Measurements from ENCODE around the gene KRT79. TPM values are rescaled to one million over a fixed set of nuclear protein-coding genes. Genes with fewer than 3 reads are reported as not detected.
A peak's percentile ranks its signal among the peaks of the same experiment; 100 is the strongest.

The KRT79 gene
- total RNA-seq, 2 donors from 2014 or later, result 0.19 to 0.26 TPM

DNA sequence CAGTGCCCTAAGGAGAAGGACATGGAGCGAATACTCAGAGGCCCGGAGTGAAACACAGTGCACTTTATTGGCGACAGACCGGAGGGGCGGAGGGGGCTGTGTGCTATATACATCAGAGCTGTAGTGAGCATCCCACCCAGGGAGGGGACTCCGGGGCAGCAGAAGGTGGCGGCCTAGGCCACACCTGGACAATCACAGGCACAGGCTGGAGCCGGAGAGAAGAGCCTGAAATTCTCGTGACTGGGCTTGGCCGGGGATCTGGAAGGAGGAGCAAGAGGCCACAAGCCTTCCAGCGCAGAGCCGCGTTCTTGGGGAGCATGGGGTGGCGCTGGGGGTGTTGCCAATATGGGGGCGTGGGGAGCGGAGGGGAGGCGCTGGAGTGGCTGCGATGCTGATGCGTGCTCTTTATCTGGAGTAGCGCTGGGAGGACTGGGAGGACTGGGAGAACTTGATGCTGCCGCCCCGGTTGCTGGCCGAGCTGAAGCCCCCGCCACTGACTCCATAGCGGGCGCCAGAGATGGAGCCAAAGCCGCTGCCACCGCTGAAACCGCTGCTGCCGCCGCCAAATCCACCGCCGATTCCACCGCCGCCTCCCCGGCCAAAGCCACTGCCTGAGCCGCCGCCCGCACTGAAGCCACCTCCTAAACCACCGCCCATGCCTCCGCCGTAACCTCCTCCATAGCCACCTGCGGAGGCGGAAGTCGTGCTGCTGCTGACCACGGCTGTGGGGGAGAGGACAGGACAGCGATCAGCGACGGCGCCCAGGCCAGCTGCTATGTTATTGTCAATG lies 44.3 kb downstream of the KRT79 start:
- Mint-ChIP-seq H3K27ac (no peak overlapping the region), H3K36me3 (ENCODE audit: insufficient read depth in 2 of 2) (no peaks in the 10 kb centered on the region), H3K4me1 (ENCODE audit: low read depth) (peaks cover 41% of the 10 kb centered on the region), H3K9me3 (no peaks in the 10 kb centered on the region), H3K4me3 (no peak overlapping the region), H3K27me3 (ENCODE audit: low read depth) (peaks cover 30% of the 10 kb centered on the region)
- DNase-seq, result peak in 1 of 2 donors; percentile 5
- ATAC-seq (replicated peaks in 1 of 2), result no peak

DNA sequence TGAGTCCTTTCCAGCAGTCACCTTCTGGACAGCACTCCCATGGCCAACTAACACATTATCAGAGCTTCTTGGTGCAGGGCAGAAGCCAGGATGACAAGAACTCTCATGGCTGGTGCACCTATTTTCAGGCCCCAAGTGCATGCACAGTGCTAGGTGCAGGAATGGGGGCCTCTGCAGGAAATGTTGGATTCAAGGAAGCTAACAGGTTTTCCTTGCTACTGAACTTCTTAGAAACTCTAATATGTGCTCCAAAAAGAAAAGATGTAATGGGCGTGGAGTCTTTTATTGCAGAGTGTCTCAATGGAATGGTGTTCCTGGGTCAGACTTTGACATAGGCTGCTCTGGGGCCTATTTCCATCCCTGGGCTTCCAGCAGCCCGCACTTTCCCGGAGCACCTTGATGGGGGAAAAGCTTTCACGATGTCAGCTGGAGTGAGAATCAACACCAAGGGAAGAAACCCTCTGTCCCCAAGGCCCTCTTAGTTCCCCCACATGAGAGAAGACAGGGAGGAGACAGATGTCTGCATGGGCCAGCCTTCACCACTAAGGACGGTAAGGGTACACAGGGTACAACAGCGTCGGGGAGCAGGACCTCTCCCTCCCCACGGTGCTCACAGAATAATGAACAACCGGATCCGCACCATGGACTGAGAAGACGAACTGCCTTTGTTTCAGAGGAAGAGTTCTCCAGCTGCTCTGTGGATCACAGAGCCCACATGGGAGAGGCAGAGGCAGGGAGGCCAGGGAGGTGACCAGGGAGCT lies 45.1 kb downstream of the KRT79 start:
- no peak overlapping the region for H3K4me3 Mint-ChIP-seq
- no peak for ATAC-seq (replicated peaks in 1 of 2)
- H3K9me3 Mint-ChIP-seq, result no peaks in the 10 kb centered on the region
- H3K36me3 Mint-ChIP-seq (ENCODE audit: insufficient read depth in 2 of 2), result no peaks in the 10 kb centered on the region
- no peak for DNase-seq
- H3K27ac Mint-ChIP-seq, result no peak overlapping the region
- H3K4me1 Mint-ChIP-seq (ENCODE audit: low read depth), result peaks cover 33% of the 10 kb centered on the region
- peaks cover 30% of the 10 kb centered on the region for H3K27me3 Mint-ChIP-seq (ENCODE audit: low read depth)

DNA sequence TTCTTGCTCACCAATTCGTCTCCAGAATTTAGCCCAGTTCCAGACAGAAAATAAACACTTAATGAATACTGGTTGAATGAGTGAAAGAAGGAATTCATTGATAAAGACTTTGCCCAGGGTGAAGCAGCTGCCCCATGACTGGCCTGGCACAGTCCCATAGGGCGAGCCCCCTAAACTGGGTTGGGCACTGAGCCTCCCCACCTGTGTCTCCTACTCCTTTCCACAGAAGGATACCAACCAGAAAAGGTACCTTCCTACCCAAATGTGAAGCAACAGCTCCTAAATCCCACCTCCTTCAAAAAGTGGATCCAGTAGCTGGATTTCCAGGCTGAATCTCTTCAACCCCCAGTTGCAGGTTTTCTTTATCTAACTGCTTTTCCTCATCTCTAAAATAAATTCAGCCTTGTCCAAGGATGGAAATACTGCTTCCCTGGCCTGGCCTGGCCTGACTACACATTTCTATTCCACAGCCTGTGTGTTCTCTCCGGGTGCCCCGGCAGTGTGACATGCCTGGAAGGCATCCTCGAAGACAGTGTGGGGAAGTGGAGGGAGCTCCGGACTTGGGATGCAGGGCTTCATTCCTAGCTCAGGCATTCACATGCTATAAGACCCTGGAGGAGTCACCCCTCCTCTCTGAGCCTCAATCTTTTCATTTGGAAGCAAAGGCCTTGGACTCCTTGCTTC lies 45.8 kb downstream of the KRT79 start:
- H3K4me1 Mint-ChIP-seq (ENCODE audit: low read depth), result peaks cover 26% of the 10 kb centered on the region

DNA sequence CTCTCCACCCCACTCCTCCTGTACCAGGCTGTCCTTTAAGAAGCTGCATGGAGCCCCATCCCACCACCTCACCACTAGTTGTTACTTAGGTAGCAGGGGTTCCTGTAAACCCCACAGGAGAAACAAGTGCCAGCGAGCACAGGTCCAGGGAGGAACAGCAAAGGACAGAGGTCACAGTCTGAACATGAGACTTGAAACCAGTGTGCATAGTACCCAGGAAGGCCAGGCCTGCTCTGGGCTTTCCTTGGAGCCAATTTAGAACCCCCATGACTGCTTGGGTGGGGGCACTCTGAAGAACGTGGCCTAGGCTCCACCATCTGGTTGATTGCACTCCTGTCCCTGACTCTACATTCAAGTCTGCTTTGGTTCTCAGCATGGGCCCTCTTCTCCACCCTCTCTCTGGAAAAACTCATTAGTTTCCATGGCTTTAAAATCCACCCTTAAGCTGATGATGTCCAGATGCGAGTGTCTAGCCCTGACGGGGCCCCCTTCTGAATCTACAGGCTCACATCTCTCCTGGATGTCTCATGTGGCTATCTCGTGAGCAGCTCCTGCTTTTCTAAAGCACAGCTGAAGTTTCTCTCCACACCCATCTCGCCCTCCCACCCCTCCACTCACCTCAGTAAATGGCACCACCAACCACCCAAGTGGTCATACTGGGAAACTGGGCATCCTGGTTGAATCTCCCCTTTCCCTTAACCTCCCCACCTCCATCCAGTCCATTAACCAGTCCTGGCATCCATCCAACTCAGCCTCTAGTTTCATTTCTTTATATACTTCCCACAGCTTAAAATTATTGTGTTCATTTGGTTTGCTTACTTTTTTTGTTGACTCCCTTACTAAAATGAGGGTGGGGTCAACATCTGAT lies 46.6 kb downstream of the KRT79 start:
- Mint-ChIP-seq H3K4me1 (ENCODE audit: low read depth) (peaks cover 18% of the 10 kb centered on the region), H3K36me3 (ENCODE audit: insufficient read depth in 2 of 2) (no peaks in the 10 kb centered on the region), H3K27ac (no peak overlapping the region), H3K9me3 (no peaks in the 10 kb centered on the region), H3K4me3 (no peak overlapping the region), H3K27me3 (ENCODE audit: low read depth) (peaks cover 30% of the 10 kb centered on the region)
- no peak for DNase-seq
- no peak for ATAC-seq (replicated peaks in 1 of 2)

More for the DNA sequence above, 45.8 kb downstream of the KRT79 start:
- H3K4me3 Mint-ChIP-seq, result no peak overlapping the region
- H3K9me3 Mint-ChIP-seq, result no peaks in the 10 kb centered on the region
- peaks cover 30% of the 10 kb centered on the region for H3K27me3 Mint-ChIP-seq (ENCODE audit: low read depth)
- no peak overlapping the region for H3K27ac Mint-ChIP-seq
- ATAC-seq (replicated peaks in 1 of 2) (no peak), DNase-seq (no peak)
- no peaks in the 10 kb centered on the region for H3K36me3 Mint-ChIP-seq (ENCODE audit: insufficient read depth in 2 of 2)

DNA sequence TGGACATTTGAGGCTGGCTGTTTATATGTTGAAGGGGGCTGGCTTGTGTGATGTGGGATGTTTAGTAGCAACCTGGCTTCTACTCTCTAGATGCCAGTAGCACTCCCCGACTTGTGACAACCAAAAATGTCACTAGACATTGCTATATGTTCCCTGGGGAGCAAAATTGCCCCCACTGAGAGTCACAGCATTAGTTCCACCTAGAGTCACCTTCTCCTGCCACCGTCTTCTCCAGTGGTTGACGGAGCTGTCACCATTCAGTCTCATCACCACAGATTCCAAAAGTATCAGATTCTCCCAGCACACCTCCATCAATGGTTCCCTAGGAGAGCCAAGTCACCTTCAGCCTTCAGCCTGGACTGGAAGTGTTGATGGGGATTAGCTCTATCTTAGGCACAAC lies 49.2 kb downstream of the KRT79 start:
- Mint-ChIP-seq H3K4me1 (ENCODE audit: low read depth) (no peaks in the 10 kb centered on the region), H3K4me3 (no peak overlapping the region)
- DNase-seq, result no peak

DNA sequence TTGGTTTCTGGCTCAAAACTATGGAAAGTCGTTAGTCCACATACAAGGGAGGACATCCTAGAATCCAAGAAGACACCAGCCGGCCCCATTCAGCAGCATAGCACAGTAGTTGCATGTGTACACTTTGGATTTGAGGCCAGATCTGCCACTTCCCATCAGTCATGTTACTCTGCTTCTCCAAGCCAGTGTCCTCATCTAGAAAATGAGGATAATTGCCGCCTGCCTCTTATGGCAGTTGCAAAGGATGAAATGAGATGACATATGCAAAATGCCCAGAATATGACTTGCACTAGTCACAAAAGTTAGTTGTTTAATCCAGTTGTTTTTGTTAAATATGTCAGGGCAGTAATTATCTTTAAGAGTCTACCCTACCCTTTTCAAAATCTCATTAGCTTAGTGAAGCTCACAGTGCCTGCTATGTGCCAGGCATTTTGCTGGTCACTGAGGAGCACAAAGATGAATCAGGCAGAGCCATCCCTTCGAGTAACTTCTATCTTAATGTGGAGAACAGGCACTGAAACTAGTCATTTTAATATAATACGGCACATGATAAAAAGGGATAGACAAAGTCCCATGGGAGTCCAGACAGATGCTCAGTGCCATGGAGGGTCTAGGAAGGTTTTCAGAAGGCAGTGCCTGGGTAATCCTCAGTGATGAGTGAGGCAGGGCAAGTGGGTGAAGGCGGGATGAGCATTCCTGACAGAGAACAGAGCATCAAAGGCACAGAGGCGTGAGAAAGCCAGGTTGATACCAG lies 50.4 kb downstream of the KRT79 start:
- no peak for DNase-seq
- Mint-ChIP-seq H3K36me3 (ENCODE audit: insufficient read depth in 2 of 2) (no peaks in the 10 kb centered on the region), H3K4me3 (no peak overlapping the region), H3K9me3 (no peaks in the 10 kb centered on the region), H3K4me1 (ENCODE audit: low read depth) (no peaks in the 10 kb centered on the region), H3K27me3 (ENCODE audit: low read depth) (peaks cover 4% of the 10 kb centered on the region), H3K27ac (no peak overlapping the region)
- no peak for ATAC-seq (replicated peaks in 1 of 2)

More for the DNA sequence above, 49.2 kb downstream of the KRT79 start:
- Mint-ChIP-seq H3K27ac (no peak overlapping the region), H3K9me3 (no peaks in the 10 kb centered on the region), H3K36me3 (ENCODE audit: insufficient read depth in 2 of 2) (no peaks in the 10 kb centered on the region), H3K27me3 (ENCODE audit: low read depth) (peaks cover 14% of the 10 kb centered on the region)
- no peak for ATAC-seq (replicated peaks in 1 of 2)

DNA sequence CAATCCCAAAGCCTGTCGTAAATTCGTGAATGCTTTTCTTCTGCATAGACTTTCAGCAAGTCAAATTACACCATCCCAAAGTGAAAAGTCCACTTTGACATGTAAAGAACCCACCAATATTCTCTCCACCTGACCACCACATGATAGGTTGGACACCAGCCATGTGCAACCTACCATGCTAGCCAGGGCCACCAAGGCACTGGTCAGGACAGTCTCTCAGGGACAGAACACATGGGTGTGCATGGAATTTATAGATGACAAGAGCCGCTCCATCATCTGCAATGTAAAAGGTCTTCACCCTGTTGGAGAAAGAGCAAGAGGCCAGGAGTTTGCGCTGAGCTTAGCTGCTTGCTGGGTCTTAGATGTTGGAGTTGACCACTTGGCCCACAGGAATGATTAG lies 51.6 kb downstream of the KRT79 start:
- no peak overlapping the region for H3K4me3 Mint-ChIP-seq
- peaks cover 7% of the 10 kb centered on the region for H3K27me3 Mint-ChIP-seq (ENCODE audit: low read depth)
- DNase-seq (no peak), ATAC-seq (replicated peaks in 1 of 2) (no peak)
- H3K4me1 Mint-ChIP-seq (ENCODE audit: low read depth), result no peaks in the 10 kb centered on the region
- no peak overlapping the region for H3K27ac Mint-ChIP-seq
- no peaks in the 10 kb centered on the region for H3K36me3 Mint-ChIP-seq (ENCODE audit: insufficient read depth in 2 of 2)
- no peaks in the 10 kb centered on the region for H3K9me3 Mint-ChIP-seq

DNA sequence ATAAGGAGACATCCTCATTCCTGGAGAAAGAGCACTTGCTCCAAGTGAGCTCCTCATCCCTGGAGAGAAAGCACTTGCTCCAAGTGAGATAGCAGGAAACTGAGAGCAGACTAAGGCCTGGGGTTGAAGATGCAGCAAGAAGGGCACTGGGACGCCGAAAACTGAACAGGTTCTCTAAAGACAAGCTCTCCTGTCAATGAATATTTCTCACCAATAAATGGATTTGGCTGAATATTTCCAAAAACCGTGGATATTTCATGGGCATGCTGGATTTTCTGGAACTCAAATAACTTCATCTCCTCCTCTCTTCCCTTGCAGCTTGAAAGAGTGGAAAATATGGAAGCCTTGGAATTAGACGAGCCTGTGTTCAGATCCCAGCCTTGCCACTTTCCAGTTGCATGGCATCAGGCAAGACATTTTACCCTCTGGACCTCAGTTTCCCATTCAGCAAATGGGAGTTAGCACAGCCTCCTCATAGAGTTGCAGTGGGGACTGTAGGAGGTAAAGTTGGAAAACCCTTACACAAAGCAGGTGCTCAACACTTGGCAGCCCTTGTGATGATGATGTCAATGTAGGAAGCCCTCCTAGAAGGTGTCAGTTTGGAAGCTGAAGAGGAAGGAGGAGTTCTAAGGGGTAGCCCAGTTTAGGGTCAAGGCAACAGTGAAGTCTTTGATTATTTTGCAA lies 52.6 kb downstream of the KRT79 start:
- ATAC-seq (replicated peaks in 1 of 2) (no peak), DNase-seq (no peak)
- Mint-ChIP-seq H3K27ac (no peak overlapping the region), H3K9me3 (no peaks in the 10 kb centered on the region), H3K4me1 (ENCODE audit: low read depth) (no peaks in the 10 kb centered on the region), H3K36me3 (ENCODE audit: insufficient read depth in 2 of 2) (no peaks in the 10 kb centered on the region), H3K27me3 (ENCODE audit: low read depth) (peaks cover 7% of the 10 kb centered on the region), H3K4me3 (no peak overlapping the region)

DNA sequence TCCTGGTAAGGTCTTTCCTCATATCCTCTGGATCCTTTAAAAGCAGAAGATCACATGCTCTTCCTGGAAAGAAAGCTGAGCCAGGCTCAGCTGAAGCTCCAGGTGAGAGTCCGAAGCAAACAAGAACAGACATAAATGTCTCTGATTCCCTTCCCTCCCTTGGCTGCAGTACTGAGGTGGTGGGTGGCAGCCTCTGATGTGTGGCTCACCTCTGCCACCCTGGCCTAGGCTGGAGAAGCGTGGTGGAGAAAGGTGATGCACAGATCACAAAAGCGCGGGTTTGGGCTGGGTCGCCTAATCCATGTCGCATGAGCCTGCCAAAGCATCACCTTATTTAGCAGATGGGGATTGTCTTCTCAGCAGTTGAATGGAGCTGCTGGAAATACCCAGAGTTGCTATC lies 54.2 kb downstream of the KRT79 start:
- Mint-ChIP-seq H3K4me1 (ENCODE audit: low read depth) (no peaks in the 10 kb centered on the region), H3K36me3 (ENCODE audit: insufficient read depth in 2 of 2) (no peaks in the 10 kb centered on the region), H3K27me3 (ENCODE audit: low read depth) (peaks cover 7% of the 10 kb centered on the region), H3K9me3 (no peaks in the 10 kb centered on the region), H3K27ac (no peak overlapping the region), H3K4me3 (no peak overlapping the region)
- DNase-seq (no peak), ATAC-seq (replicated peaks in 1 of 2) (no peak)

DNA sequence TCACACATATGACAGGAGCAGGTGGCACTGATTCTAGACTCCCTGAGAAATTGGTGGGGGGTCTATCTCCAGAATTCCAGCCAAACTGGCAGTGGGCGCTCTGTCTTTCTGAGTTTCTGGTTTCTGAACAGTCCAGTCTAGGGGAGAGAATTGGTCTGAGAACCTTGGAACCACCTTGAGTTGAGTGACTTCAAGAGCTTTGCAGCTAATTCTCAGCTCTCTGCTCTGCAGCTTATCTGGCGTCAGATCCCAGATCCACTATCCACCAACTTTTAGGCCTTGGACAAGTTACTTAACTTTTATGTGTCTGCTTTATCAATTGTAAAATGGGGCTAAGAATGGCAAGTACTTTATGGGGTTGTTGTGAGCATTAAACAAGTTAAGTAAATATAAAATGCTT lies 55.3 kb downstream of the KRT79 start:
- H3K4me3 Mint-ChIP-seq, result no peak overlapping the region
- peaks cover 7% of the 10 kb centered on the region for H3K27me3 Mint-ChIP-seq (ENCODE audit: low read depth)
- no peak overlapping the region for H3K27ac Mint-ChIP-seq
- H3K9me3 Mint-ChIP-seq, result no peaks in the 10 kb centered on the region
- no peaks in the 10 kb centered on the region for H3K4me1 Mint-ChIP-seq (ENCODE audit: low read depth)
- ATAC-seq (replicated peaks in 1 of 2) (no peak), DNase-seq (no peak)
- H3K36me3 Mint-ChIP-seq (ENCODE audit: insufficient read depth in 2 of 2), result no peaks in the 10 kb centered on the region

DNA sequence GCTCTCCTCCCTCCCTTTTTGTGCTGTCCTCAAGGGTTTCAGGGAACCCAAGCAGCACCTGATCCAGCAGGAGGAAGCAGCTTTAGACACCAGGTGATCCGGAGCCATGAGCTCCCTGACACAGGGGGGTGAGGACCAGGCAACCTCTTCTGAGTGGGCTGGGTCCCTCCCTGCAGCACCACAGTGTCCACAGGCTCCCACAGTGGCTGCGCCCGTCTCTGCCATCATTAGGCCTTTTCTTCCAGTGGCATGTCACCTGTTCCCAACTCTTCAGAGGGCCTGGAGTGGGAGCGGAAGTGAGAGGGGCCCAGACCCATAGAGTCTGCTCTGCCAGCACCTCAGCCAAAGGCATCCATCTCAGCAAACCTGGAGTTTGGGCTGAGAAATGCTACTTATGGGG lies 56.5 kb downstream of the KRT79 start:
- no peak overlapping the region for H3K4me3 Mint-ChIP-seq
- no peak for DNase-seq
- no peaks in the 10 kb centered on the region for H3K36me3 Mint-ChIP-seq (ENCODE audit: insufficient read depth in 2 of 2)
- peaks cover 7% of the 10 kb centered on the region for H3K27me3 Mint-ChIP-seq (ENCODE audit: low read depth)
- no peaks in the 10 kb centered on the region for H3K4me1 Mint-ChIP-seq (ENCODE audit: low read depth)
- ATAC-seq (replicated peaks in 1 of 2), result no peak
- H3K27ac Mint-ChIP-seq, result no peak overlapping the region
- H3K9me3 Mint-ChIP-seq, result no peaks in the 10 kb centered on the region
